SKM-1 treated with dmso at 0.1 percent for 144 hours (cell line): ENCODE measurements around the gene COL5A2.

Experiments
- DNase-seq: peaks from one replicate; lab custom pipeline; 2025; ENCODE audit not compliant: unreplicated experiment; lab: John Stamatoyannopoulos, UW

Gene COL5A2

GRCh38 chr2:189147989-189148388 lies 31.6 kb downstream of the COL5A2 start:
- DNase-seq = no peak

GRCh38 chr2:189147361-189147760 lies 32.2 kb downstream of the COL5A2 start:
- no peak for DNase-seq

- DNase-seq = no peak
Observed at GRCh38 chr2:189146553-189146952, 33.0 kb downstream of the COL5A2 start.

GRCh38 chr2:189144700-189145211 lies 34.8 kb downstream of the COL5A2 start:
- DNase-seq = no peak

- no peak for DNase-seq
Observed at GRCh38 chr2:189143925-189144324, 35.6 kb downstream of the COL5A2 start.

GRCh38 chr2:189142893-189143759 lies 36.4 kb downstream of the COL5A2 start:
- peak; percentile 53 for DNase-seq

GRCh38 chr2:189138800-189139199 lies 40.8 kb downstream of the COL5A2 start:
- no peak for DNase-seq

- no peak for DNase-seq
Observed at GRCh38 chr2:189137519-189137918, 42.0 kb downstream of the COL5A2 start.

GRCh38 chr2:189134485-189134884 lies 45.1 kb downstream of the COL5A2 start:
- no peak for DNase-seq

GRCh38 chr2:189131991-189132390 lies 47.6 kb downstream of the COL5A2 start:
- no peak for DNase-seq

- DNase-seq = no peak
Observed at GRCh38 chr2:189129971-189130370, 49.6 kb downstream of the COL5A2 start.

- DNase-seq = no peak
Observed at GRCh38 chr2:189128970-189129369, 50.6 kb downstream of the COL5A2 start.

GRCh38 chr2:189127756-189128155 lies 51.8 kb downstream of the COL5A2 start:
- no peak for DNase-seq

GRCh38 chr2:189125195-189125594 lies 54.4 kb downstream of the COL5A2 start:
- DNase-seq = no peak

GRCh38 chr2:189124175-189124574 lies 55.4 kb downstream of the COL5A2 start:
- no peak for DNase-seq

GRCh38 chr2:189118386-189118785 lies 61.2 kb downstream of the COL5A2 start:
- DNase-seq = no peak

- no peak for DNase-seq
Observed at GRCh38 chr2:189116979-189117378, 62.6 kb downstream of the COL5A2 start.

GRCh38 chr2:189116087-189116486 lies 63.5 kb downstream of the COL5A2 start:
- no peak for DNase-seq

GRCh38 chr2:189115126-189115525 lies 64.4 kb downstream of the COL5A2 start:
- no peak for DNase-seq

GRCh38 chr2:189113963-189114362 lies 65.6 kb downstream of the COL5A2 start:
- DNase-seq = no peak

- DNase-seq = no peak
Observed at GRCh38 chr2:189111063-189111715, 68.4 kb downstream of the COL5A2 start.

GRCh38 chr2:189109921-189110397 lies 69.6 kb downstream of the COL5A2 start:
- DNase-seq = no peak
